Measurements from ENCODE around the gene KIF13A.
"Not testable (repeated sequence)": the region's sequence is repeated elsewhere in the genome, so short reads cannot be mapped to it uniquely, and the experiment has no call there.

The KIF13A gene

DNA sequence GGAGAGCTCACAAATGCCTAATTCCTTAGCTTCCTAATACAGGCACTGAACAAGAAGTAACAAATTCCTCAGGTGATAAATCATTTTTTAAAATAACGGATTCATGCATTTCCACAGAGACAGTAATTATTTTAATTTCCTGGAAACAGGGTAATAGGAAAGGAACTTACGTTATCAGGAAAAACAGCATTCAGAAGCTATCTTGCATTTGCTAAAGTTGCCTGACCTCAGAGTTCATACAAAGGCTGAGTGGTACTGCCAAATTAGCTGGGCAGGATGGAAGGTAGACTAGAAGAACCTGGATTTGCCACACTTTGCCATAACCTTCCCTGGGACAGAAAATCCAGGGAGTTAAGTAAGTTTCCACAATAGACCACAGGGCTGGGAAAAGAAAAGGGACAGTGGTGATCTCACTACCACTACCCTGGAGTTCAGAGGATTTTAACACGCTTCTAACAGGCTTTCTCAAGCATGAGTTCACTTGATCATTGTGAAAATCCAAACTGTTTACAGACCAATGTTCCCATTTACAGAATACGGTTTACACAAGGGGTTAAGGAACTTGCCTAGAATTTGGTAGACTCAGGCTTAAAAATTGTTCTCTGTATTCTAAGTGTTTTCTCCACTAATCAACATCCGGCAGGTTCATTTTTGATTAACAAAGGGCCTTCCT is 57.0 kb downstream of the KIF13A start:
- DNase-seq: no peak

DNA sequence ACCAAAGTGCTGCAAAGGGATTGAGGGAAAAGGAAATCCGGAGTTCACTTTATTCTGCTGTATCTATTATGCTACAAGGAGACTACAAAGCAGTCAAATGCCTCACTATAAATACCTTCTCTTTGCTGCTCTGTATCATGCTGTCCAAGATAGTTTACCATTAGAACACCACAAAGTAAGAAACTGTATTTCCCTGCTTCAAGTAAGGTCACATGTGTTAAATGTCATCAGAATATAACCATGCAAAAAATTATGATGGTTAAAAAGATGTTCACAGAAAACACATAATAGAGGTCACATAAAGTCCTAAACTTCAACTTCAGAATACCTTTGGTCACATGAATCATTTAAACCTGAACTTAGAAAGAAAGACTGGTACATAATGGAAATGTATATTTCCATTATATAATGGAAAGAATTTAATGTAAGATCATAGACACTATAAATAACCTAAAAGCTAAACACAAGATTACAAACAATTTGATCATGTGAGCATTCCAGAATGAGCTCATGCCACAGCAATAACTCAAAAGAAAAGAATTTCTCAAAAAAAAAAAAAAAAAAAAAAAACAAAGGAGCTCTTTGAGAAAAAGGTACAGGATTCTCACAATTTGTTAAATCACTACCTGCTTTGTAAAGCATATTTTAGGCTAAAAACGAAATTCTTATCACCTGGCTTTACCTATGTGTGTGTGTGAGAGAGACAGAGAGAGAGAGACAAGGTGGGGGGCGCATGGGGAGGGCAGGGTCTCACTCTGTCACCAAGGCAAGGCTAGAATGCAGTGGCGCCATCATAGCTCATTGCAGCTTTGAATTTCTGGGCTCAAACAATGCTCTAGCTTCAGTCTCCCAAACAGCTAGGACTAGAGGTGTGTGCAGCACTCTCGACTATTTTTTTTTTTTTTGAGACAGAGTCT is 58.7 kb downstream of the KIF13A start:
- no peak for DNase-seq

DNA sequence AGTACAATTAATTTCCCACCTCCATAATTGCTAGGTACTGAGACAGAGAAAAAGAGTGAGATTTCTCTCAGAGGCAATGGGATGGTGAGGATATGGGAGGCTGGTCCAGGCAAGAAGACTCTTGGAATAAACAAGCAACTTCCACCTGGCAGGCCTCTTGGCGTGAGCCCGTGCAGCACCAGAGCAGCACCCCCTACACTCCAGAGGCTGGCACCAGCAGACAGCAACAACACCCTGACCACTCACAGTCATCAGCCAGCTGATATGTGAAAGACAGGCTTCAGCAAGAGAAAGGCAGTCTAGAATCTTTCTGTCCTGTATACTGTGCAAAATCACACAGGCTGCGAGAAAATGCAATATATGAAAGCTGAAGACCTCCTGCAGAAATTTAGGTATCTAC is 59.7 kb downstream of the KIF13A start:
- DNase-seq: no peak

DNA sequence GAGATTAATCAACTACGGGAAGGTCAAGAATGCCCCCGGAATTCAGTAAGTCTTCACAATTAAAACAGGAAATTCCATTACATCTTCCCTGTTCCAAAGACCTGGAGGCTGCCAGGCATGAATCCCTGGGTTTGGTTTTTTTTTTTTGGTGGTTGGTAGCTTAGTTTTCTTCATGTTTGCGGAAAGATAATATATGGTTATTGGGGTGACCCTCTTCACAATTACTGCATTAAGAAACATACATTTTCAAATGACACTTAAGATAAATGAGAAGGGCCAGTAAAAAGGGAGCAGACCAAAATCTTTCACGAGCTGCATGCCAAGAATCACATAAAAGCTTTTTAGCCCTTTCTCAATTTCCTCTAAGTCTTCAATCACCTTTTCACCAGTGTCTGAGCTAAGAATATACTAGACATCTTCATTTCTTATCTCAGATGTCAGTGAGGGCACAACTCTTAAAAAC is 64.0 kb downstream of the KIF13A start:
- DNase-seq: no peak

DNA sequence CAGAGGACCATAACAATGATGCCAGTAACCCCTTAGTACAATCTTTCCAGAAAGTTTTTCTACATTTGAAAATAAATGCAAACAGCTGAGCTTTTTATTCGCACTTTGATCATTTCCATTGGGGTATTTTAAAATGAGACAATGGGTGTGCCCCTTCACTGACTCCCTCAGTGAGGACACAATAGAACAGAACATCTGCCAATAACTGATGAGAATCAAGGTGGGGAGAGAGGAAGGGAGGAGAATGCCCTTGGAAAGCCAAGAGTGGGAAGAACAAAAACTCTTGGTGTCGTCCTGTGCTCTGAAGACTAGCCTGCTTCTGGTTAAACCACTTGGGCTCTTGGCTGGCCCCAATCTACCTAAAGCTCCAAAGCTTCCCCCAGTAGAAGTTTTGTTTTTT is 66.0 kb downstream of the KIF13A start:
- DNase-seq: no peak

DNA sequence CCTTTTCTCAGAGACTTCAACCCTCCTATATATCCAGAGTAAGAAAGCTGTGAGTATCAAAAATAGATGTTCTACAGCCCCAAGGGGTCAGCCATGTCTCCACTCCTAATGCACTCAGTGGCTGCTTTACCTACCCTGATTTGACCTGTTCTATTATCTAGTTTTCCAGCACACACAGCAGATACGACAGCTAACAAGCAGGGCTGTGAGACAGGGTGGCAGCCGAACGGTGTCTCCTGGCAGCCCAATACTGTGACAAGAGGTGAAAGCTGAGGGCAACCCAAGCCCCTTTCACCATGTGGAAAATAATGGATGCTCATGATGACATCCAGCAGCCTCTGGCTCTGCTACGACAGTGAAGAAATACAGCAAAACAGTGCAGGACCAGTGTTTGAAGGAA is 67.9 kb downstream of the KIF13A start:
- DNase-seq: no peak

DNA sequence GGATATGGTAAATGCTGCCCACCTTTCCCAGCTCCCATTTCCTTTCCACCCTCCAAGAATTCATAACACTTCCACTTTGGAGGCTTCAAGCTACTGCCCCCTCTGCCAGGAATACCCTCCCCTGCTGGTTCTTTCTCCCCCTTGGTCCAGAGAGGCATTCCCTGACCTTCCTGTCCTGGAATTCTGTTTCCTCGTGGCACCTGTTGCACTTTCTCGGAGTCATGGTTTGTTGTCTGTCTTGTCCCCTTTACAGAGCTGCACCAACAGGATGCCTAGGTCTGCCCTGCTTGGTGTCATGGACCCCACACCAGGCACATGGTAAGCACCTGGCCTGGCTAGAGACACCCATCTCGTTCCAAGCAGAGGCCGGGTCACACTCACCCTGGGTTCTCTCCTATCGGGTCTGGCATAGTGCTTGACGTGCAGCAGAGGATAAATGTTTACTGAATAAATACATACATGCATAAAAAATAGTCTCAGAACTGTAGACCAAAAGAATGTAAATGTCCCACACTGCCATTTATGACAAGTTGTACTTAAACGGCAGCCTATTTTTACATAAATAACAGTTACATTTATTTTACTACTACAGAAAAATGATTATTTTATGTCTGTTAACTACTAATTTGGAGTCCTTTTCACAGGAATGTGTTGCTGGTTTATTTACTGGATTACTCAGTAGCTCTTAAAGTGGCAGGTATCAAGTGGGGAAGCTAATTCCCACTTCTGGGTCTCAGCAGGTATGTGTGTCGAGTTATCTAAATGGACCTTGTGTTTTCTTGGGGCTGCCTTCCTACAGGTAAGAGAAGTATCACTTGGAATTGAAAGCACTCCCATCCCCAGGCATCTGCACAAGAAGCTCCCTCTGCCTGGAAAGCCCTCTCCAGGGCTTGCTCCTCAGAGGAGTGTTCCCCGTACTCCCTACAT is 69.3 kb downstream of the KIF13A start:
- DNase-seq: no peak

DNA sequence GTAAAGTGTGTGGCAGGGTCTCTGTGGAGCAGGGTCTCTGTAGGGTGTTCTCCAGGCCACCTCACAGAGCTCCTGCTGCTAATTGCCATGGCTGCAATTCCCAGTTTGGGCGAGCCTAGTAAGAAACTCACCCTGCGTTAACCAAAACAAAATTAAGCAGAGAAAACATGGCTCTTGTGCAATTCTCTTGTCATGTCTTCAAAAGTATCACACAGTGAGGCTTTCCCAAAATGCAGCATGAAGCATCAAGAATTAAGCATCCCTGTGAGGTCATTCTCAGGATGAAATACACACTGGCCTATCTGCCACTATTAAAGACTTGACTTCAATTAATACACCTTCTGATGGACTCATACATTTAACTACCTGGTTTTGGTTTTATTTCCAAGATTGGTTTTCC is 72.8 kb downstream of the KIF13A start:
- no peak for DNase-seq

DNA sequence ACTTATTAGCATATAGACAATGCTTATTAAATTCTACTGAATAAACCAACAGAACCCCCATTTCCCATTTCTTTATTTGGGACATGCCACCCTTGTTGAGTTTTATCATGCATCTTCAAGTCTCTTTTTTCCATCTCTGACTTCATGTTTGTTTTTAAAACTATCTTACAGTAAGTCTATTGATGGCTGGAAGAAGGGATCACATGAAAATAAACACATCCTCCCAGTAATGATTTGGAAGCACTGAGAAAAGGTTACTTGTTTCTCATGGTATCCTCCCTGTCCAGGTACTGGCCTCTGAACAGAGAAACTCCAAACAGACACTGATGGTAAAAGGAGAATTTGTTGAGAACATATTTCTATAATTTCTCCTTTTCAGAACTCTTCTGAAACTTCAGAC is 74.9 kb downstream of the KIF13A start:
- no peak for DNase-seq

DNA sequence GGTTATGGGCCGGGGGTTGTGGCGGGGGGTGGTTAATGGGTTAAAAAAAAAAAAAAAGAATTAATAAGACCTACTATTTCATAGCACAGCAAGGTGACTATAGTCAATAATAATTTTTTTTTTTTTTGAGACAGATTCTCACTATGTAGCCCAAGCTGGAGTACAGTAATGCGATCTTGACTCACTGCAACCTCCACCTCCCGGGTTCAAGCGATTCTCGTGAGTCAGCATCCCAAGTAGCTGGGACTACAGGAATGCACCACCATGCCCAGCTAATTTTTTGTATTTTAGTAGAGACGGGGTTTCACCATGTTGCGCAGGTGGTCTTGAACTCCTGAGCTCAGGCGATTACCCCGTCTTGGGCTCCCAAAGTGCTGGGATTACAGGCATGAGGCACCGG is 75.8 kb downstream of the KIF13A start:
- not testable (repeated sequence) for DNase-seq

DNA sequence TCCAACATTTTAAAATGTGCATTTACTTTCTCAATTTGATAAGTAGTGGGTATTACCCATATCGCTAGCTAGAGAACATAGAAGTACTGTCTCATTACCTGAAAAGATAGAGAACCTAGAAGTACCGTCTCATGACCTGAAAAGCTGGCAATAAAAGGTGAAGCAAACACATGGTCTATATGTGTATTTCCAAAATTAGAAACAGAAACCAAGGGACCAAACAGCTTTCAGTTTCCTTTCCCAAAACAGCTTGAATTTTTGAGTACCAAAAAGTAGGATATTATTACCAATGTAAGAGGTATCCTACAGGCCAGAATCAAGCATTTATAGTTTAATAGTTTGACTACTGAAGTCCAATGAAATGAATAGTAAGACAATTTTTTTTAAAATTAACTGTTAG is 77.2 kb downstream of the KIF13A start:
- DNase-seq: no peak

DNA sequence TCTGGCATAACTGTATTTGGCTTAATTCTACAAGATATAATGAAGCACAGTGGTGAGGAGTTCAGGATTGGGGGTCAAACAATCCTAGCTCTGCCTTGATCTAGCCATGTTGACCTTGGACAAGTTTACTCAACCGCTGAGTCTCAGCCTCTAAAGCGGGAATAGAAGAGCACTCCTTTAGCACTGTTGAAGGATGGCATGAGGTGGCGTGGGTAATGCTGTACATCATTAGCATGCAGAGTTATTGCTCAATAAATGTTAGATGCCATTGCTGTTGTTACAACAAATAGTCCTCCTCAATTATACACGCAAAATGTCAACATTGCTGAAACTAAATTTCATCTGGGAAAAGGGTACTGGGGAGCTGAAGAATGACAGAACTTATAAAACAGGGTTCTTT is 78.6 kb downstream of the KIF13A start:
- DNase-seq: no peak

DNA sequence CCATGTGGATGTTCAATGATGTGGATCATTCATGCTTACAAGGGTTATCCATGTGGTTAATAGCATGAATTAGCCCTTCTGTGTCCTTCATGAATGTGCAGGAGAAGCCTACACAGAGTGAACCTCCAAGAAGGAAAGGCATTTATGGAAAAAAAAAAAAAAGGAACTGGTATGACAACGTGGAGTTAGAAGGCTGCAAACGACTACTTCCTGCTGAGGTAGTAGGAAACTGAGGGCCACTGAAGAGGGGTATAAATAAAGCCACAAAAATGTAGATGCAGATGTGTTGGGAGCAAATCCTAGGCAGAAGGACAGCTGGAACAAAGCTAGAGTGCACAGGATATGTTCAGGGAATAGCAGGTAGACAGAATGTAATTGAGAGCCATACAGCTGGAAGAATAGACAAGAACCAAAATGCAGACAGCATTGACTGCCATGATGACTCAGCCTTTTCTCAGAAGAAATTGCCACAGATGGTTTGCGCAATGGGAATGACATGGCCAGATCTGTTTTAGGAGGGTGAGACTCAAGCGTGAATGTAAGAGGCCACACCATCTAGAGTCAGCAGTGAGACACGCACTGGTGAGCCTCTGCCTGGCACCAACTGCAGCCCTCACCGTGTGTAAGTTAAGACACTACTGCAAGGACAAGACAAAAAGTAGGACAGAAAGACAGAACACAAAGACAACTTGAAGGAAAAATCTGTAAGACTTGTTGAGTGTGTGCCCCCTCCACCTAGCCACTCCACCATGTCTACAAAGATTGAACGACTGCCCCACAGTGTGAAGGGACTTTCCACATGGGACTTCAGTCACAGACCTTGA is 79.8 kb downstream of the KIF13A start:
- peak; percentile 18 to 81 for DNase-seq

DNA sequence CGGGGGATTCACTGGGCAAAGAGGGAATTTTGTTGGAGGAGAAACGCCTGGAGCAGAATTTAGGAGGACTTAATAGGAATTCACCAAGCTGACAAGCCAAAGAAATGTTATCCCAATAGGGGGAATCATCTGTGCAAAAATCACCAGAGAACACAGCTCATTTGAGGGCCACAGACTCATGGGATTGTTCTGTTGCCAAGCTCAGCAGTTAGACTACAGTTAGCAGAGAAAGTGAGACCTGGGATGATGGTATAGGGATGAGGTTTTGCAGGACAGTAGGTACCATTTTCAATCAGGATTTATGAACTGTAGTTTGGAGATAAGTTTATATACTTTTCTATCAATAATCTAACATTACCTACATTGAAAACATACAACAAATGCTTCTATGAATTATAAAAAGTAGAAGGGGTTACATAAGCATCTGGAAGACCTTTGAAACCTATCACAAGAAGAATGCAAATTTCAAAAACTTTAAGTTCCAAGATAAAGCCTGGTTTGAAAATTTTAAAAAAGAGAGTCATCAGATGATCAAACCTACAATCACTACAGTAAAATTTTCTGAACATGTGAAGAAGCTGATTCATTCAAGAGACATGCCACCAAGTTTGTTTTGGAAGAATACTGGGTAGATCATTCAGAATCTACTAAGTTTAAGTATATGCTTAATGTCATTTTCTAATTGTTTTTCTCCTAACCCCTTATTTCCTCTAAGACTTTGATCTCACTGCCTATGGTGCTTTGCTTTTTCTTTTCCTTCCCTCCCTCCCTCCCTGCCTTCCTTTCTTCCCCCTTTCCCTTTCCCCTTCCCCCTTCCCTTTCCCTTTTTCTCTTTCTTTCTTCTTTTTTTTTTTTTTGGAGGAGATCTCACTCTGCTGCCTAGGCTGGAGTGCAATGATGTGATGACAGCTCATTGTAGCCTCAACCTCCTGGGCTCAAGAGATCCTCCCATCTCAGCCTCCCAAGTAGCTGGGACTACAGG is 81.5 kb downstream of the KIF13A start:
- no peak for DNase-seq

DNA sequence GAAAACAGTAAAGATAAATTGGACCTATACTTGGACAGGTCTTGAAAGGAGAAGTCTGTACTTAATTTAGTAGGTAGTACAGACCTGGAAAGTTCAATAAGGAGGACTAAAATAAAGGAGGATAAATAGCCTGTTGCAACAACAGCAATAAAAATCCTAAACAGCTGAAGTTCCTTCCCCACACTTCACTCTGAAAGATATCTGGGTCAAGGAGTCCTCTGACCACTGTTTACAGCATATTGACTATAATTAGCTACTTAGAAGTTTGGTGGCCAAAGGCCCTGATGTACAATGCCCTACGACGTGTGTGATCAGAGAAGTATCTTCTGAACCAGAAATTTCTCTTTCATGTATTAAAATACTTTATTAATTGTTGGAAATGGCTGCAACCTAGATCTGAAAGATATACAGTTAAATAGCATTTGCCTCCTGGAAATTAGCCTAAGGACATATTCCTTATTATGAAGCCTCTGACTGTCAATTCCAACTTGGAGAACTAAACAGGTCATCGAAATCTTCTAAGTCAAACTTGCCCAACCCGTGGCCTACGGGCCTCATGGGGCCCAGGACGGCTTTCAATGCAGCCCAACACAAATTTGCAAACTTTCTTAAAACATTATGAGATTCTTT is 82.8 kb downstream of the KIF13A start:
- DNase-seq: no peak

DNA sequence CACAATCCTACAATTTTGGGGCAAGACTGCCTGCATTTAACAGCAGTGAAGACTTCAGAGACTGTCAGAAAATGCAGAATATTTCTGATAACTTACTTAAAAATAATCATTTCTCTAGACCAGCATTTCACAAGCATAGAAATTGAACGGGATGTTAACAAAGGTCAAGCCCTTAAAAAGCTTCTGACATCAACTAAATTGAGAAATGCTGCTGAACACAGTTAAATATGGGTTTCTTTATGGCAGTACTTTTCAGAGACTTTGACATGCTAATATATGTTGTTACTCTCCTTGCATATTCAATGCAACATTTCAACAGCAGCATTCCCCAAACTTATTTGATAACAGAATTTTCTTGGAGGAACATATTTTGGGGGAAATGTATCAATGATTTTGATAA is 84.5 kb downstream of the KIF13A start:
- no peak for DNase-seq

DNA sequence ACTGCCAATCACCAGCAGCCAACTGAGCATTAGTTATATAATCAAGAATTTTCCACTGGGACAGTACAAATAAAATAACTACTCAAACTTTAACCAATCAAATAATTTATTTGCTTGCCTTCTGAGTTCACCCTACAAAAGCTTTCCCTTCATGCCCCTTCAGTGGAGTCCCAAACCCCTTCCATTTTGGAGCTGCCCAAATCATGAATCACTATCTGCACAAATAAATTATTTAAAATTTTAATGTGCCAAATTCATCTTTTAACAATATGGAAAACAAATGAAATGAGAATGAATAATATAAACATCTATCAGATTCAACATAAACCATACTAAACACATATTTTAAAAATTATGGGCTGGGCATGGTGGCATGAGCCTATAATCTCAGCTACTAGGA is 85.9 kb downstream of the KIF13A start:
- DNase-seq: no peak

DNA sequence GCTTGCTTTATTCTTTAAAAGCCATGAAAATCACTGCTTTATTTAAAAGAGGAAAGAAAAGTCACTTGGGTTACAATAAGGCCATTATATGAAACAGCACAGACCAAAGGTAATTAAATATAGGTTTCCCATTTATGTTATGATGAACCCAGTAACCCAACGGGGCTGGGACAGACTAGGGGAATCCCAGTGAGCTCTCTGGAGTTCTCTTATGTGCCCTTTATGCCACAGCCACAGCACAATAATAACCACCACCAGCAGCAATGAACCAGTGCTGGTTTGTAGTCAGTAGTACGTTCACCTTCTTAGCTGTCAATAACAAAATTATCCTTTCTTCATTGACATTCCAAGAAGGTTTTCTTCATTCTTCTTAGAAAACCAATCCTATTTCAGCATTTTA is 87.4 kb downstream of the KIF13A start:
- no peak for DNase-seq

DNA sequence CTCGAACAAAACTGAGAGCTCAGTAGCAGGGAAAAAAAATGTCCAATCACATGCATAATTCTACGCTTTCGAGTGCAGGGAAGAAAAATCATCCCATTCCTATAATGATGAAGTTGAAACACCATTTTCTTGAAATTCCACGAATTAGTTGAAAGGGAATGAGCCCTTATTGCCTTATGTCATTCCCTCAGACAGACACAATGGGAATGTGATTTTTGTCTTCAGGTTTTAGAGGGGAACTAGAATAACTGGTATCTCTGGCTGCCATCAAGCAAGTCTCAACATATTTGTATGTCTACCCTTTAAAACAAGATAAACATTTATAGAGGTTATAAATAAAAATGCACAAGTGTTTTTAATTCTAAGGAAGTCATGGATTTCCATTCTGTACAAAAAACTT is 87.9 kb downstream of the KIF13A start:
- no peak for DNase-seq

DNA sequence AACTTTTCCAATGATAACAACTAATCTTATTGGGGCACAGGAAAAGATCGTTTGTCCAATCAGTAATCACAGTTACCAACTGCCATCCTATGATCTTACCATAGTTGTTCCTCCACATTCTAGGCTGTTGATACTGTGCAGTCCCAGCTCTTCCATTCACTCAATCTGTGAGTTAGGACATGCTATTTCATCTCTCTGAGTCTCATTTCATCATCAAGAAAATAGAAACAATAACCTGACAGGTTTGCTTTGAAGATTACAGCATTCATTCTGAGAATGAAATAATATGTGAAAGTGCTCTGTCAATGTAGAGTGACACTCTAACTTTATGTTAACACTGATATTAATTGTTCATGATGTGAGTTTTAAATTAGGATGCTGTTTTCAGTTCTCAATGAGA is 89.8 kb downstream of the KIF13A start:
- no peak for DNase-seq

DNA sequence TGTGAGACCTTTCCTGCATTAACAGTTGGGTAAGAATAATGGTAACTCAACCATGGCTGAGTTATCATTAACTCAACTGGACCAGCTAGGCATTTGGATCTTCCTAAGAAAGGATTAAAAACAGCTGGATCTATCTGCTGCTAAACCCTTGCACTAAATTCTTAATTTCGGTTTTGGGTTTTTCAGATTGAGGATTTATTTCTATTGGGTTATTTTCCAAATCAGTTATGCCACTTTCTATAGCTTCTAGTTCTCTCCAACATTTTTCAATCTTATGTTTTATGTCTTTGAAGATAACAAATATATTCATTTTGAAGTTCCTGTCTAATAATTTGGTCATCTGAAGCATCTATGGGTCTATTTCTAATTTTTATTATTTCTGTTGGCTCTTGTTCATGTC is 92.5 kb downstream of the KIF13A start:
- DNase-seq: no peak

Measured in CD4-positive, alpha-beta T cell treated with Interleukin-4 for 1 hour (primary cell).